Neuronal stem cell (in vitro differentiated cells): ENCODE data around the gene NDST1.
"Not testable (repeated sequence)": the region's sequence is repeated elsewhere in the genome, so short reads cannot be mapped to it uniquely, and the experiment has no call there.

Source experiments
- DNase-seq: peaks from one replicate; pipeline ENCODE4 v3.0.0-alpha.2; 2013; ENCODE audit warnings: low spot score
- H2AFZ ChIP-seq: one replicate; pipeline ENCODE4 v1.6.1; 2013; ENCODE audit warnings: mild to moderate bottlenecking, low read length, inconsistent platforms
- H2AK5ac ChIP-seq: 2 replicates; pipeline ENCODE4 v1.6.1; 2013; ENCODE audit warnings: low read depth, mild to moderate bottlenecking, inconsistent platforms, low read length, moderate library complexity, mixed read lengths
- H2BK120ac ChIP-seq: 2 replicates; pipeline ENCODE4 v1.6.1; 2013; ENCODE audit warnings: low read depth, mild to moderate bottlenecking, inconsistent platforms, low read length, moderate library complexity, mixed read lengths
- H2BK12ac ChIP-seq: one replicate; pipeline ENCODE4 v1.6.1; 2013; ENCODE audit warnings: low read length, inconsistent platforms
- H2BK15ac ChIP-seq: 2 replicates; pipeline ENCODE4 v1.6.1; 2013; ENCODE audit warnings: mild to moderate bottlenecking, low read length, inconsistent platforms, mixed read lengths
- H2BK5ac ChIP-seq: one replicate; pipeline ENCODE4 v1.6.1; 2013; ENCODE audit warnings: inconsistent platforms, mild to moderate bottlenecking, low read length, moderate library complexity
- H3K14ac ChIP-seq: one replicate; pipeline ENCODE4 v1.6.1; 2013; ENCODE audit warnings: low read length, inconsistent platforms
- H3K18ac ChIP-seq: 2 replicates; pipeline ENCODE4 v1.6.1; 2013; ENCODE audit warnings: low read length, inconsistent platforms
- H3K23ac ChIP-seq: 2 replicates; pipeline ENCODE4 v1.6.1; 2013; ENCODE audit warnings: low read depth, mild to moderate bottlenecking, mixed read lengths, low read length, inconsistent platforms; ENCODE audit not compliant: poor library complexity
- H3K27ac ChIP-seq: replicated peaks from 3 replicates; pipeline ENCODE4 v1.5.1; 2013; ENCODE audit warnings: low read length, inconsistent platforms
- H3K27me3 ChIP-seq, 3 experiments: 2 replicates each; pipeline ENCODE4 v1.6.1; 2013; ENCODE audit warnings: low read length in 3 of 3, mild to moderate bottlenecking in 2 of 3, inconsistent platforms in 1 of 3, low read depth in 1 of 3, mixed read lengths in 1 of 3, moderate library complexity in 1 of 3; ENCODE audit not compliant: control insufficient read depth in 3 of 3, insufficient read depth in 3 of 3
- H3K36me3 ChIP-seq, 2 donors: replicated peaks in 1 of 2; 2 replicates each; pipeline ENCODE4 v1.6.1; 2013; ENCODE audit warnings: low read length in 2 of 2; ENCODE audit not compliant: control insufficient read depth in 2 of 2, insufficient read depth in 2 of 2
- H3K4ac ChIP-seq: 2 replicates; pipeline ENCODE4 v1.6.1; 2013; ENCODE audit warnings: inconsistent platforms, mild to moderate bottlenecking, low read length, moderate library complexity
- H3K4me1 ChIP-seq, 2 donors: 1 replicate in 1 of 2; 2 replicates in 1 of 2; pipeline ENCODE4 v1.6.1; 2013; ENCODE audit warnings: low read length in 2 of 2, low read depth in 1 of 2; ENCODE audit not compliant: control insufficient read depth in 2 of 2, insufficient read depth in 1 of 2
- H3K4me2 ChIP-seq: one replicate; pipeline ENCODE4 v1.6.1; 2013; ENCODE audit warnings: mild to moderate bottlenecking, low read length, inconsistent platforms; ENCODE audit not compliant: insufficient read depth, poor library complexity, severe bottlenecking
- H3K4me3 ChIP-seq, 2 donors: 2 replicates each; pipeline ENCODE4 v1.5.1; 2013; ENCODE audit warnings: low read length in 2 of 2, mild to moderate bottlenecking in 2 of 2, inconsistent platforms in 1 of 2, moderate library complexity in 1 of 2
- H3K79me1 ChIP-seq: one replicate; pipeline ENCODE4 v1.6.1; 2013; ENCODE audit warnings: low read depth, mild to moderate bottlenecking, inconsistent platforms, low read length, moderate library complexity
- H3K9ac ChIP-seq: one replicate; pipeline ENCODE4 v1.6.1; 2013; ENCODE audit warnings: mild to moderate bottlenecking, low read depth, low read length, inconsistent platforms; ENCODE audit not compliant: poor library complexity
- H3K9me3 ChIP-seq, 2 donors: replicated peaks in 1 of 2; 2 replicates each; pipeline versions ENCODE3 to v1.6.1; 2013; ENCODE audit warnings: low read length in 2 of 2, mild to moderate bottlenecking in 2 of 2, inconsistent platforms in 1 of 2, low read depth in 1 of 2, mixed read lengths in 1 of 2, moderate library complexity in 1 of 2; ENCODE audit not compliant: control insufficient read depth in 2 of 2, insufficient read depth in 1 of 2
- H4K8ac ChIP-seq: one replicate; pipeline ENCODE4 v1.6.1; 2013; ENCODE audit warnings: low read depth, mild to moderate bottlenecking, inconsistent platforms, low read length, moderate library complexity
- H4K91ac ChIP-seq: one replicate; pipeline ENCODE4 v1.6.1; 2013; ENCODE audit warnings: low read length, low read depth, mild to moderate bottlenecking, inconsistent platforms; ENCODE audit not compliant: poor library complexity
- WGBS, 2 donors: extraction: QIAGEN DNeasy Blood & Tissue Kit; methylation state at CpG; one replicate each; pipeline ENCODE4 v1.1.7; 2013; ENCODE audit warnings: missing lambda C conversion rate in 2 of 2, mixed read lengths in 1 of 2; ENCODE audit not compliant: insufficient read length in 2 of 2, insufficient replicate concordance in 1 of 2; ENCODE audit errors: extremely low coverage in 2 of 2; 5-methylcytosine and 5-hydroxymethylcytosine counted together

Gene NDST1

DNA sequence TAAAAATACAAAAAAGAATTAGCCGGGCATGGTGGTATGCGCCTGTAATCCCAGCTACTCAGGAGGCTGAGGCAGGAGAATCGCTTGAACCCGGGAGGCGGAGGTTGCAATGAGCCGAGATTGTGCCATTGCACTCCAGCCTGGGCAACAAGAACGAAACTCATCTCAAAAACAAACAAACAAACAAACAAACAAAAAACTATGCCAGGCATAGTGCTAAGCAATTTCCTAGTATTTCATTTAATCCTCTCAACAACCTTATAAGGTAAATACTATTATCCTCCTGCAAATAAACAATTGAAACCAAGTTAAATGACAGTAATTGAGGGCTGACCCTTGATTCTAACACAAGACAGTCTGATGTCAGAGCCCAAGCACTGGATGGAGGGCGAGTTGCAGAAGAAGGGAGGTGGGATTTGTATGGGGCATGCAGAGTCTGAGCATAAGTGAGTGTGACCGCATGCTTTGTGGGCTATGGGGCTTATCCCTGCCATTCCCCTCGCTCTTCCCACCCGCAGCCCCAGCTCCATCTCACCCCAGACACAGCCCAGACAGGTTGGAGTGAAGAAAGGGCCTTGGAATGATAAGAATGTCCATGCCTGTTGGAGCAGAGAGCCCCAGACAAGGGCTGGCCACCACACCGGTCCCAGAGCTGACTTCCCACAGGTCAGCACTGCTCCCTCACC, 34.1 kb upstream of the NDST1 start:
- H3K79me1 ChIP-seq, result no peaks in the 10 kb centered on the region
- no peak overlapping the region for H2BK5ac ChIP-seq
- no peak overlapping the region for H2AK5ac ChIP-seq
- no peak overlapping the region for H3K14ac ChIP-seq
- peaks cover 13% of the 10 kb centered on the region in 2 donors for H3K4me1 ChIP-seq
- H3K18ac ChIP-seq, result no peak overlapping the region
- H2BK15ac ChIP-seq, result no peak overlapping the region
- no peaks in the 10 kb centered on the region for H3K9me3 ChIP-seq
- no peak overlapping the region for H4K91ac ChIP-seq
- H2BK120ac ChIP-seq, result no peak overlapping the region
- no peak overlapping the region for H3K4ac ChIP-seq
- no peaks in the 10 kb centered on the region for H3K36me3 ChIP-seq
- H3K4me2 ChIP-seq, result no peak overlapping the region
- no peak overlapping the region for H2BK12ac ChIP-seq
- no peak overlapping the region for H3K4me3 ChIP-seq
- WGBS, 2 donors, result no CpG with 5 or more reads among the region's 12 CpGs
- no peaks in the 10 kb centered on the region for H3K27me3 ChIP-seq
- H3K27ac ChIP-seq, result no peak overlapping the region
- H4K8ac ChIP-seq, result no peak overlapping the region
- no peak for DNase-seq
- no peak overlapping the region for H3K9ac ChIP-seq
- no peak overlapping the region for H3K23ac ChIP-seq
- H2AFZ ChIP-seq, result no peak overlapping the region

DNA sequence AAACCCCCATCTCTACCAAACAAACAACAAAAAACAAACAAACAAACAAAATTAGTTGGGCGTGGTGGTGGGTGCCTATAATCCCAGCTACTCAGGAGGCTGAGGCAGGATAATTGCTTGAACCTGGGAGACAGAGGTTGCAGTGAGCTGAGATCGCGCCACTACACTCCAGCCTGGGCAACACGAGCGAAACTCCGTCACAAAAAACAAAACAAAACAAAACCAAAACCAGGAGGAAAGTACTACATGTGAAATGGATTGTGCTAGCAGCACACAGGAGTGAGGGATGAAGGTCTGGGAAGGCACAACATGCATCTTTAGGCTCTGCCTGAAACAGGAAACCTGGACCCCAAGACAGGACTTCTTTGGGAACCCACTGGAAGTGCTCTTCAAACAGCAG, 31.4 kb upstream of the NDST1 start:
- H3K36me3 ChIP-seq, H3K9me3 ChIP-seq, H3K27ac ChIP-seq, H3K23ac ChIP-seq, H3K79me1 ChIP-seq, H2BK5ac ChIP-seq, H3K4me3 ChIP-seq, H2AFZ ChIP-seq, H2BK120ac ChIP-seq, H2BK12ac ChIP-seq, H4K8ac ChIP-seq, H2AK5ac ChIP-seq, H3K27me3 ChIP-seq, DNase-seq, H3K14ac ChIP-seq, H3K18ac ChIP-seq, H3K4me2 ChIP-seq, H3K9ac ChIP-seq, H2BK15ac ChIP-seq: not testable (repeated sequence)
- peak overlapping the region; percentile 17 for H3K4ac ChIP-seq
- H4K91ac ChIP-seq, result peak overlapping the region; percentile 24
- H3K4me1 ChIP-seq, result peaks cover 13% of the 10 kb centered on the region in 2 donors
- WGBS, 2 donors, result no CpG with 5 or more reads among the region's 6 CpGs

DNA sequence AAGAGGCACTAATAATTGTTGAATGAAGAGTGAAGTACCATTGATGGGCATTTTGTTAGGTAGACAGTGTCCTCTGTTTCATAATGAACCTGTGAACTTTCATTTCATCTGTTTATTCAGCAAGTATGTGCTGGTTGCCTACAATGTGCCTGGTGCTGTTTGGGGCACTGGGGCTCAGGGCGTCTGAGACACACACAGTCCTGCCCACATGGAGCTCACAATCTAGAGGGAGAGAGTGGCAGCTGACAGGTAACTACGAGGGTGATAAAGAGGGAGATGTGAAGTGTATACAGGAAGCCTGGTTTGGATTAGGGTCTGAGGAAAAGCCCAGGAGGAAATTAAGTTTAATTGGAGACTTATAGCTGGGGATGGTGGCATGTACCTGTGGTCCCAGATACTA, 28.5 kb upstream of the NDST1 start:
- no peak overlapping the region for H3K4me2 ChIP-seq
- no peak overlapping the region for H2BK5ac ChIP-seq
- H3K18ac ChIP-seq, result no peak overlapping the region
- no peak overlapping the region for H3K4me3 ChIP-seq
- H4K91ac ChIP-seq, result no peak overlapping the region
- H3K27me3 ChIP-seq, result no peaks in the 10 kb centered on the region
- WGBS, 2 donors, result no CpG with 5 or more reads among the region's 2 CpGs
- H3K4me1 ChIP-seq, result peaks cover 5 to 8% of the 10 kb centered on the region in 2 donors
- no peak overlapping the region for H3K14ac ChIP-seq
- H4K8ac ChIP-seq, result no peak overlapping the region
- no peak overlapping the region for H3K4ac ChIP-seq
- no peak overlapping the region for H2BK120ac ChIP-seq
- no peak overlapping the region for H3K27ac ChIP-seq
- H2BK12ac ChIP-seq, result no peak overlapping the region
- no peaks in the 10 kb centered on the region for H3K36me3 ChIP-seq
- no peak overlapping the region for H3K9ac ChIP-seq
- H3K23ac ChIP-seq, result no peak overlapping the region
- no peak overlapping the region for H2AK5ac ChIP-seq
- no peaks in the 10 kb centered on the region for H3K9me3 ChIP-seq
- no peak for DNase-seq
- no peak overlapping the region for H2AFZ ChIP-seq
- H2BK15ac ChIP-seq, result peak overlapping the region; percentile 17
- H3K79me1 ChIP-seq, result no peaks in the 10 kb centered on the region

DNA sequence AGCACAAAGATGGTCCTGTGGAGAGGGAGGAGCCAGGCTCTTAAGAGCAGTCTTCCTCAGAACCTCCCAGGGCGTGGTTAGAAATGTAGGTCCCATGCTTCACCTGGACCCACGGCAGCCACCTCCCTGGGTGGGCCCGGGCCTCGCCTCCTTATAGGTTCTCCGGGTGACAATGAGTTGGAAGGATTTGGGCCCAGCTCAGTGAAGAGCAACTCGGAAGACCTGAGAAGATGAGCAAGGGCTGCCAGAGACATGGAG, 26.3 kb upstream of the NDST1 start:
- Histone ChIP-seq H3K18ac (no peak overlapping the region), H3K23ac (peak overlapping the region; percentile 52), H3K9ac (no peak overlapping the region), H2BK12ac (no peak overlapping the region), H3K4ac (no peak overlapping the region), H3K14ac (no peak overlapping the region), H3K4me1 (peaks cover 8% of the 10 kb centered on the region in 2 donors), H3K79me1 (peaks cover 2% of the 10 kb centered on the region), H3K27me3 (no peaks in the 10 kb centered on the region), H3K9me3 (no peaks in the 10 kb centered on the region), H2AK5ac (peak overlapping the region; percentile 53), H3K4me3 (no peak overlapping the region), H4K8ac (no peak overlapping the region), H2BK5ac (no peak overlapping the region), H3K27ac (no peak overlapping the region), H3K4me2 (no peak overlapping the region), H2AFZ (no peak overlapping the region), H2BK120ac (no peak overlapping the region), H3K36me3 (no peaks in the 10 kb centered on the region), H2BK15ac (peak overlapping the region; percentile 19), H4K91ac (no peak overlapping the region)
- WGBS, 2 donors, result no CpG with 5 or more reads among the region's 6 CpGs
- no peak for DNase-seq
